ENCODE results near the gene DLEC1.

- no peak for TF ChIP-seq CTCF (IDR thresholded peaks at IDR 0.05)
- no peak for TF ChIP-seq EP300 (IDR thresholded peaks at IDR 0.05)
- no peak for TF ChIP-seq CBX8 (IDR thresholded peaks at IDR 0.05)
- no peak for TF ChIP-seq HDAC2 (IDR thresholded peaks at IDR 0.05)
- TF ChIP-seq POLR2A (IDR thresholded peaks at IDR 0.05; ENCODE audit: low read length): no peak
- no peak for TF ChIP-seq JUN (IDR thresholded peaks at IDR 0.05)
- no peak for TF ChIP-seq MYC (IDR thresholded peaks at IDR 0.05; ENCODE audit: borderline replicate concordance, low read length)
These were observed 46.5 kb upstream of the DLEC1 start for GRCh38 chr3:37992271-37993066.

Data from A549 (cell line).